ENCODE data around the gene PPP2CA. TPM values are rescaled to one million over a fixed set of nuclear protein-coding genes. Genes with fewer than 3 reads are reported as not detected.

Gene PPP2CA
- total RNA-seq, 1 experiment from 2014 or later = 178 TPM

GRCh38 chr5:134148316-134148715 lies 77.6 kb downstream of the PPP2CA start:
- H3K27ac Mint-ChIP-seq = peak overlapping the region; percentile 60
- no peak overlapping the region for H3K4me3 Mint-ChIP-seq
- CTCF ChIA-PET = interaction anchor here (0.6 to 5.1 kb wide), 3 partner anchors 104 to 1137 kb away, joined by 3 to 46 read pairs (median 5); no protein-coding TSS in a partner anchor
- H3K36me3 Mint-ChIP-seq = peaks cover 29% of the 10 kb centered on the region
- POLR2A ChIA-PET = interaction anchor here (0.7 kb wide), 1 partner anchor 38 kb away, joined by 9 read pairs; no protein-coding TSS in a partner anchor
- H3K9me3 Mint-ChIP-seq = no peaks in the 10 kb centered on the region
- TF ChIP-seq SP1 (CRISPR knock-in tag; conservative IDR thresholded peaks at IDR 0.05) (no peak), GRHL2 (CRISPR knock-in tag; IDR thresholded peaks at IDR 0.05; ENCODE audit: insufficient replicate concordance, severe bottlenecking) (no peak), ZNF138 (CRISPR knock-in tag; conservative IDR thresholded peaks at IDR 0.05) (no peak), ERG (CRISPR knock-in tag; IDR thresholded peaks at IDR 0.05) (no peak)
- ATAC-seq = no peak
- H3K27me3 Mint-ChIP-seq (ENCODE audit: low read depth) = no peaks in the 10 kb centered on the region
- no peak for DNase-seq (ENCODE audit: low spot score)
- H3K4me1 Mint-ChIP-seq = no peaks in the 10 kb centered on the region

- DNase-seq (ENCODE audit: low spot score) = no peak
- ChIA-PET CTCF (interaction anchor here (0.7 to 5.1 kb wide), 14 partner anchors 9 to 267 kb away, joined by 3 to 46 read pairs (median 4); partner anchors contain the start of gene PPP2CA), POLR2A (interaction anchor here (0.6 kb wide), 1 partner anchor 26 kb away, joined by 9 read pairs; no protein-coding TSS in a partner anchor)
- peaks cover 18% of the 10 kb centered on the region for H3K36me3 Mint-ChIP-seq
- no peak for ATAC-seq
- H3K27ac Mint-ChIP-seq = no peak overlapping the region
- no peaks in the 10 kb centered on the region for H3K9me3 Mint-ChIP-seq
- no peaks in the 10 kb centered on the region for H3K4me1 Mint-ChIP-seq
- H3K27me3 Mint-ChIP-seq (ENCODE audit: low read depth) = no peaks in the 10 kb centered on the region
- no peak overlapping the region for H3K4me3 Mint-ChIP-seq
- TF ChIP-seq GABPB1 (CRISPR knock-in tag; IDR thresholded peaks at IDR 0.05) (no peak), KAT7 (CRISPR knock-in tag; IDR thresholded peaks at IDR 0.05; ENCODE audit: borderline replicate concordance) (no peak), IRF1 (CRISPR knock-in tag; IDR thresholded peaks at IDR 0.05) (no peak), NFATC4 (CRISPR knock-in tag; IDR thresholded peaks at IDR 0.05) (no peak), ELF4 (CRISPR knock-in tag; IDR thresholded peaks at IDR 0.05; ENCODE audit: low read depth) (no peak), SMAD3 (CRISPR knock-in tag; IDR thresholded peaks at IDR 0.05; ENCODE audit: borderline replicate concordance) (no peak), ZBTB43 (CRISPR knock-in tag; IDR thresholded peaks at IDR 0.05) (no peak), ATF1 (CRISPR knock-in tag; IDR thresholded peaks at IDR 0.05) (no peak), ZNF532 (CRISPR knock-in tag; IDR thresholded peaks at IDR 0.05; ENCODE audit: borderline replicate concordance) (no peak), ETV6 (CRISPR knock-in tag; IDR thresholded peaks at IDR 0.05) (no peak), PREB (CRISPR knock-in tag; IDR thresholded peaks at IDR 0.05; ENCODE audit: borderline replicate concordance) (no peak), AFF4 (CRISPR knock-in tag; IDR thresholded peaks at IDR 0.05; ENCODE audit: borderline replicate concordance) (no peak)
Observed at GRCh38 chr5:134146651-134147518, 79.0 kb downstream of the PPP2CA start.

Data from WTC11 (cell line).